K562 (cell line): ENCODE measurements around the gene MYH6. TPM values are rescaled to one million over a fixed set of nuclear protein-coding genes. Genes with fewer than 3 reads are reported as not detected.
A peak's percentile ranks its signal among the peaks of the same experiment; 100 is the strongest.

Experiments
- ETV6 ChIP-seq, 3 experiments: fragments of 150-350 bp in 1 of 3; sonication (generic) in 1 of 3; formaldehyde crosslinking in 1 of 3; IDR thresholded peaks; 2 replicates each; pipeline versions ENCODE4 v1.6.1 to v1.8.0; 2014 to 2022; ENCODE audit warnings: borderline replicate concordance in 2 of 3, low read depth in 2 of 3, antibody characterized with exemption in 1 of 3, low read length in 1 of 3, mild to moderate bottlenecking in 1 of 3, missing genetic modification reagents in 1 of 3
- NRF1 ChIP-seq, 2 experiments: fragments of 450-650 bp; IDR thresholded peaks in 1 of 2; conservative IDR thresholded peaks in 1 of 2; 2 replicates each; pipeline ENCODE4 v1.6.1; 2014; ENCODE audit warnings: mild to moderate bottlenecking in 2 of 2
- RAD21 ChIP-seq, 2 experiments: fragments of 250-450 bp in 1 of 2; fragments of 450-650 bp in 1 of 2; sonication (Bioruptor Pico) in 1 of 2; formaldehyde crosslinking in 1 of 2; IDR thresholded peaks in 1 of 2; conservative IDR thresholded peaks in 1 of 2; 2 replicates each; pipeline versions ENCODE4 v1.4.0 to v1.8.0; 2020 to 2022; ENCODE audit warnings: mild to moderate bottlenecking in 2 of 2, moderate library complexity in 1 of 2
- polyA plus RNA-seq, 8 experiments: library from polyadenylated mRNA; depleted of rRNA in 4 of 8; stranded (reverse) in 5 of 8; unstranded in 3 of 8; fragments of >200 nt; fragmentation: Nextera tagmentation in 2 of 8; fragmentation: Illumina TruSeq in 1 of 8; extraction: Ambion mirVana in 2 of 8; extraction: Trizol in 1 of 8; gene quantifications; 2 replicates each; pipeline versions ENCODE4 v1.2.1 to v1.2.3, GENCODE V29; 2011 to 2014; ENCODE audit warnings: inconsistent platforms in 1 of 8, missing spikeins in 1 of 8
- total RNA-seq, 7 experiments: library from RNA; depleted of rRNA in 6 of 7; stranded (reverse); fragments of >200 nt in 6 of 7; fragmentation: Illumina TruSeq in 2 of 7; extraction: Trizol in 2 of 7; gene quantifications; 2 replicates each; pipeline versions ENCODE4 v1.2.1 to v1.2.3, GENCODE V29; 2011 to 2021; ENCODE audit warnings: low replicate concordance in 1 of 7
- TF ChIP-seq, protein P1 (sequence below): IDR thresholded peaks from 2 replicates; pipeline ENCODE4 v1.6.1; 2011; ENCODE audit warnings: borderline replicate concordance, low read depth, mild to moderate bottlenecking, moderate library complexity, low read length; ENCODE audit not compliant: insufficient read depth, poor library complexity, severe bottlenecking
- TF ChIP-seq, protein P2 (sequence below), 3 experiments: IDR thresholded peaks in 2 of 3; conservative IDR thresholded peaks in 1 of 3; 2 replicates each; pipeline ENCODE4 v1.5.1; 2011 to 2012; ENCODE audit warnings: low read length in 3 of 3, mild to moderate bottlenecking in 3 of 3, control low read depth in 2 of 3, improper control_type of control experiment in 1 of 3, inconsistent platforms in 1 of 3, low read depth in 1 of 3, mixed read lengths in 1 of 3, moderate library complexity in 1 of 3; ENCODE audit not compliant: insufficient read depth in 2 of 3

The MYH6 gene
- total and polyA plus RNA-seq, 9 of the 15 experiments (the other 6 are each of a cell fraction or from before 2014, with no cell fraction given) = not detected

DNA sequence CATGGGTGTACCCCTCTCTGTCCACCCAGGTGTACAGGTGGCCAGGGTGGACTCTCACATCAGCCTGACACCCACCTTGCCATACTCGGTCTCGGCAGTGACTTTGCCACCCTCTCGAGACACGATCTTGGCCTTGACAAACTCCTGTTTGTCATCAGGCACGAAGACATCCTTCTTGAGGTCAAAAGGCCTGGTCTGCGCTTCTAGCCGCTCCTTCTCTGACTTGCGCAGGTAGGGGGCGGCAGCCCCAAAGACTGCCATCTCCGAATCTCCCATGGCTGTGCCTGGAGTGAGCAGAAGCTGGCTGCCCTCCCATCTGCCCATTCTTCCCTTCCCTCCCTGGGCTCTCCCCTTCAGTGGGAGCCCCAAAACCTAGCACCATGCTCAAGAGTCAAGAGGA lies 25.4 kb upstream of the MYH6 start (continued):
- TF ChIP-seq, protein P1, sequence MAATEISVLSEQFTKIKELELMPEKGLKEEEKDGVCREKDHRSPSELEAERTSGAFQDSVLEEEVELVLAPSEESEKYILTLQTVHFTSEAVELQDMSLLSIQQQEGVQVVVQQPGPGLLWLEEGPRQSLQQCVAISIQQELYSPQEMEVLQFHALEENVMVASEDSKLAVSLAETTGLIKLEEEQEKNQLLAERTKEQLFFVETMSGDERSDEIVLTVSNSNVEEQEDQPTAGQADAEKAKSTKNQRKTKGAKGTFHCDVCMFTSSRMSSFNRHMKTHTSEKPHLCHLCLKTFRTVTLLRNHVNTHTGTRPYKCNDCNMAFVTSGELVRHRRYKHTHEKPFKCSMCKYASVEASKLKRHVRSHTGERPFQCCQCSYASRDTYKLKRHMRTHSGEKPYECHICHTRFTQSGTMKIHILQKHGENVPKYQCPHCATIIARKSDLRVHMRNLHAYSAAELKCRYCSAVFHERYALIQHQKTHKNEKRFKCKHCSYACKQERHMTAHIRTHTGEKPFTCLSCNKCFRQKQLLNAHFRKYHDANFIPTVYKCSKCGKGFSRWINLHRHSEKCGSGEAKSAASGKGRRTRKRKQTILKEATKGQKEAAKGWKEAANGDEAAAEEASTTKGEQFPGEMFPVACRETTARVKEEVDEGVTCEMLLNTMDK = peak; percentile 15
- TF ChIP-seq ETV6 (IDR thresholded peaks at IDR 0.05; ENCODE audit: borderline replicate concordance in 1 of 2, low read depth in 2 of 2, low read length in 1 of 2) (no peak), ETV6 (CRISPR knock-in tag; IDR thresholded peaks at IDR 0.05; ENCODE audit: borderline replicate concordance) (no peak), RAD21 (CRISPR knock-in tag; conservative IDR thresholded peaks at IDR 0.05 in 1 of 2, IDR thresholded peaks at IDR 0.05 in 1 of 2) (peak in 1 of 2 experiments; percentile 56; a peak in 2 of 4 replicates), NRF1 (conservative IDR thresholded peaks at IDR 0.05 in 1 of 2, IDR thresholded peaks at IDR 0.05 in 1 of 2) (peak; percentile 63 to 71)
- TF ChIP-seq, protein P2, sequence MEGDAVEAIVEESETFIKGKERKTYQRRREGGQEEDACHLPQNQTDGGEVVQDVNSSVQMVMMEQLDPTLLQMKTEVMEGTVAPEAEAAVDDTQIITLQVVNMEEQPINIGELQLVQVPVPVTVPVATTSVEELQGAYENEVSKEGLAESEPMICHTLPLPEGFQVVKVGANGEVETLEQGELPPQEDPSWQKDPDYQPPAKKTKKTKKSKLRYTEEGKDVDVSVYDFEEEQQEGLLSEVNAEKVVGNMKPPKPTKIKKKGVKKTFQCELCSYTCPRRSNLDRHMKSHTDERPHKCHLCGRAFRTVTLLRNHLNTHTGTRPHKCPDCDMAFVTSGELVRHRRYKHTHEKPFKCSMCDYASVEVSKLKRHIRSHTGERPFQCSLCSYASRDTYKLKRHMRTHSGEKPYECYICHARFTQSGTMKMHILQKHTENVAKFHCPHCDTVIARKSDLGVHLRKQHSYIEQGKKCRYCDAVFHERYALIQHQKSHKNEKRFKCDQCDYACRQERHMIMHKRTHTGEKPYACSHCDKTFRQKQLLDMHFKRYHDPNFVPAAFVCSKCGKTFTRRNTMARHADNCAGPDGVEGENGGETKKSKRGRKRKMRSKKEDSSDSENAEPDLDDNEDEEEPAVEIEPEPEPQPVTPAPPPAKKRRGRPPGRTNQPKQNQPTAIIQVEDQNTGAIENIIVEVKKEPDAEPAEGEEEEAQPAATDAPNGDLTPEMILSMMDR (IDR thresholded peaks at IDR 0.05 in 2 of 3, conservative IDR thresholded peaks at IDR 0.05 in 1 of 3; ENCODE audit: insufficient read depth in 2 of 3, low read depth in 1 of 3, low read length in 3 of 3) = peak; percentile 39 to 53 (median 50)
